Measurements from ENCODE around the gene AP4S1. TPM values are rescaled to one million over a fixed set of nuclear protein-coding genes. Genes with fewer than 3 reads are reported as not detected.
"Not testable (repeated sequence)": the region's sequence is repeated elsewhere in the genome, so short reads cannot be mapped to it uniquely, and the experiment has no call there.

Gene AP4S1
- total RNA-seq, 1 donor from 2014 or later = 7.1 TPM

DNA sequence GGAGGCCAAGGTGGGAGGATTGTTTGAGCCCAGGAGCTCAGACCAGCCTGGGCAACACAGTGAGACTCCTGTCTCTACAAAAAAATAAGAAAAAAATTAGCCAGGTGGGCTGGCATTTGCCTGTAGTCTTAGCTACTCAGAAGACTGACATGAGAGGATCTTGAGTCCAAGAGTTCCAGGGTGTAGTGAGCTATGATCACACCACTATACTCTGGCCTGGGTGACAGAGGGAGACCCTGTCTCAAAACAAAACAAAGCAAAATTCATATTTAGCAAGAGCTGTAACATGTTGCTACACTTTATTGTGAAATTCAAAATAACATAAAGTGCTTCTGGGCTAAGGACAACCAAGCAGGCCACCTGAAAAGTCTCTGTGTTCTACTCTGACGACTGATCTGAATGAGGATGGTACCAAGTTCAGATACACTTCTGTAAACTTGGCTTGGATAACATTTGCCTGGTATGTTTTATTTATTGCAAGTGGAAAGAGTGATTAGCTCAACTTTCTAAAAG is 12.3 kb downstream of the AP4S1 start:
- ATAC-seq = no peak

DNA sequence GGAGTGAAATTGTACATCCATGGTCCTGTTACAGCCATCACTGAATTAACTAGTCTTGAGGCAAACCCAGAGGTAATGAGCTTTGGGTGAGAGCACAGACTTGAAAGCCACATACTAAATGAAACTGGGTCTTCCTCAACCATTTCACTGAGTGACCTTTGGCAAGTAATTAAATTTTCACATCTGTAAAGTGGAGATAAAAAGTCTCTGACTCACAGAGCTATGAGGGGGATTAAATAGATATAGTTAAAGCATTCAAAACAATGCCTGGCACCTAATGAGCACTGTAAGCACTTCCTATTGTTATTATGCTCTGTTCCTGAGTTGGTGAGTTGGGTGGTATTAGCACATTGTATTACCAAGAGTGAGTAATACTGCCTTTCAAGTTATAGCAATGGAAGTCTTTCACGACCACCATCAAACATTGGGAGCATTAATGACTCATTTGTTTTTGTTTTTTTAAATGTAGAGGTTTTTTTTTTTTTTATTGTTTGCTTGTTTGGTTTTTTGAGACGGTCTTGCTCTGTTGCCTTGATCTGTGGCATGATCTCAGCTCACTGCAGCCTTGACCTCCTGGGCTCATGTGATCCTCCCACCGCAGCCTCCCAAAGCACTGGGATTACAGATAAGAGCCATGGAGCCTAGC is 13.2 kb downstream of the AP4S1 start:
- intact Hi-C loops (cut with DNase I) = no loop called here
- Histone ChIP-seq H3K4me1 (no peaks in the 10 kb centered on the region), H3K27ac (no peak overlapping the region), H3K4me3 (no peak overlapping the region), H3K27me3 (no peaks in the 10 kb centered on the region), H3K9me3 (no peaks in the 10 kb centered on the region), H3K36me3 (no peaks in the 10 kb centered on the region)
- no peak for DNase-seq
- TF ChIP-seq, protein P1, sequence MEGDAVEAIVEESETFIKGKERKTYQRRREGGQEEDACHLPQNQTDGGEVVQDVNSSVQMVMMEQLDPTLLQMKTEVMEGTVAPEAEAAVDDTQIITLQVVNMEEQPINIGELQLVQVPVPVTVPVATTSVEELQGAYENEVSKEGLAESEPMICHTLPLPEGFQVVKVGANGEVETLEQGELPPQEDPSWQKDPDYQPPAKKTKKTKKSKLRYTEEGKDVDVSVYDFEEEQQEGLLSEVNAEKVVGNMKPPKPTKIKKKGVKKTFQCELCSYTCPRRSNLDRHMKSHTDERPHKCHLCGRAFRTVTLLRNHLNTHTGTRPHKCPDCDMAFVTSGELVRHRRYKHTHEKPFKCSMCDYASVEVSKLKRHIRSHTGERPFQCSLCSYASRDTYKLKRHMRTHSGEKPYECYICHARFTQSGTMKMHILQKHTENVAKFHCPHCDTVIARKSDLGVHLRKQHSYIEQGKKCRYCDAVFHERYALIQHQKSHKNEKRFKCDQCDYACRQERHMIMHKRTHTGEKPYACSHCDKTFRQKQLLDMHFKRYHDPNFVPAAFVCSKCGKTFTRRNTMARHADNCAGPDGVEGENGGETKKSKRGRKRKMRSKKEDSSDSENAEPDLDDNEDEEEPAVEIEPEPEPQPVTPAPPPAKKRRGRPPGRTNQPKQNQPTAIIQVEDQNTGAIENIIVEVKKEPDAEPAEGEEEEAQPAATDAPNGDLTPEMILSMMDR (IDR thresholded peaks at IDR 0.05) = no peak
- no peak for ATAC-seq

More for the DNA sequence above, 12.3 kb downstream of the AP4S1 start:
- intact Hi-C loops (cut with DNase I) = no loop called here
- Histone ChIP-seq H3K36me3 (no peaks in the 10 kb centered on the region), H3K27me3 (no peaks in the 10 kb centered on the region), H3K27ac (no peak overlapping the region), H3K4me1 (no peaks in the 10 kb centered on the region), H3K4me3 (no peak overlapping the region), H3K9me3 (no peaks in the 10 kb centered on the region)
- DNase-seq = no peak
- TF ChIP-seq, protein P1 (IDR thresholded peaks at IDR 0.05) = no peak

DNA sequence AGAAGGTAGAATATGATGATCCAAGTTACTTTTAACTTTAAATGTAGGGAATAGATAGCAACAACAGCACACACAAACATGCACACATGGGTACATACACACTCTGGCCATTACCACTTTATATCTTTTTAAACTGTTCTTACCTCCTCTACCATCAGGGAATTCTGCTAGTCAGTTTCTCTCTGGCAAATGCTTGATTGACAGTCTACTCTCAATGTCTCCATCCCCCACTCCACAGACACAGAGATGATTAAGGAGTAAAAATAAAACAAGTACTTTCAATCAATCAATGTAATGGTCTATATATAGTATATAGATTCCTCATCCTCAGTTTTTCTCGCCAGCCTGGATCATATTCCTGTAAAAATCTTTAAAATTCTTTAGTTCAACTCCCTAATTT is 16.9 kb downstream of the AP4S1 start:
- H3K27ac ChIP-seq = no peak overlapping the region
- no peak for DNase-seq
- no peak overlapping the region for H3K4me3 ChIP-seq
- H3K4me1 ChIP-seq = no peaks in the 10 kb centered on the region
- TF ChIP-seq, protein P1 (IDR thresholded peaks at IDR 0.05) = no peak
- ATAC-seq = no peak
- H3K36me3 ChIP-seq = no peaks in the 10 kb centered on the region
- H3K27me3 ChIP-seq = no peaks in the 10 kb centered on the region
- H3K9me3 ChIP-seq = no peaks in the 10 kb centered on the region
- intact Hi-C loops (cut with DNase I) = no loop called here

DNA sequence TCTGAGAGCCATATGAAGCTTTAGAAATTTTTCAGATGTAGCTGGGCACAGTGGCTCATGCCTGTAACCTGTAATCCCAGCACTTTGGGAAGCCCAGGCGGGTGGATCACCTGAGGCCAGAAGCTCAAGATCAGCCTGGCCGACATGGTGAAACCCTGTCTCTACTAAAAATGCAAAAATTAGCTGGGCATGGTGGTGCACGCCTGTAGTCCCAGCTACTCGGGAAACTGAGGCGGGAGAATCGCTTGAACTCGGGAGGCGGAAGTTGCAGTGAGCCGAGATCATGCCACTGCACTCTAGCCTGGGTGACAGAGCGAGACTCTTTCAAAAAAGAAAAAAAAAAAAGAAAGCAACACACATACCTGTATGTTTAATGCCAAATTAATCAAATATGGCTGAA is 17.4 kb downstream of the AP4S1 start:
- ATAC-seq; H3K27ac ChIP-seq; H3K4me1 ChIP-seq; H3K9me3 ChIP-seq; H3K27me3 ChIP-seq; H3K36me3 ChIP-seq; intact Hi-C loops (cut with DNase I); DNase-seq; H3K4me3 ChIP-seq: not testable (repeated sequence)

DNA sequence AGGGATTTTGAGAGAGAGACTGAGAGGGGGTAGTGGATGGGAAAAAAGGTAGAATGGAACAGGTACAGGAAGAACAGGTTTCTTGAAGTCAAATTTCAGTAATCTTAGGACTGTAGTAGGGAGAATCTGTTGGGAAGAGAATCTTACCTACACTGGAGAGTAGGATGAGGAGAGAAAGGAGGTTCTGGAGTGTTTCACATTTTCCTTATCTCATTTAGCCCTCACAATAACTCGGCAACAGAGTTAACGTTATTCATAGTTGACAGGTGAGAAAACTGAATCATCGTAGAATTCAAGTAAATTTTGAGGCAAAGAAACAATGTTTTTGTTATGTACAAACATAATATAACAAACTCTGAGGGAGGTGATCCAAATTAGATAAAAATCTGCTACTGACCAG is 17.9 kb downstream of the AP4S1 start:
- TF ChIP-seq, protein P1 (IDR thresholded peaks at IDR 0.05) = no peak
- no peak overlapping the region for H3K4me3 ChIP-seq
- H3K27ac ChIP-seq = no peak overlapping the region
- H3K36me3 ChIP-seq = no peaks in the 10 kb centered on the region
- H3K27me3 ChIP-seq = no peaks in the 10 kb centered on the region
- no peaks in the 10 kb centered on the region for H3K9me3 ChIP-seq
- ATAC-seq (no peak), DNase-seq (no peak)
- no peaks in the 10 kb centered on the region for H3K4me1 ChIP-seq
- intact Hi-C loops (cut with DNase I) = no loop called here

DNA sequence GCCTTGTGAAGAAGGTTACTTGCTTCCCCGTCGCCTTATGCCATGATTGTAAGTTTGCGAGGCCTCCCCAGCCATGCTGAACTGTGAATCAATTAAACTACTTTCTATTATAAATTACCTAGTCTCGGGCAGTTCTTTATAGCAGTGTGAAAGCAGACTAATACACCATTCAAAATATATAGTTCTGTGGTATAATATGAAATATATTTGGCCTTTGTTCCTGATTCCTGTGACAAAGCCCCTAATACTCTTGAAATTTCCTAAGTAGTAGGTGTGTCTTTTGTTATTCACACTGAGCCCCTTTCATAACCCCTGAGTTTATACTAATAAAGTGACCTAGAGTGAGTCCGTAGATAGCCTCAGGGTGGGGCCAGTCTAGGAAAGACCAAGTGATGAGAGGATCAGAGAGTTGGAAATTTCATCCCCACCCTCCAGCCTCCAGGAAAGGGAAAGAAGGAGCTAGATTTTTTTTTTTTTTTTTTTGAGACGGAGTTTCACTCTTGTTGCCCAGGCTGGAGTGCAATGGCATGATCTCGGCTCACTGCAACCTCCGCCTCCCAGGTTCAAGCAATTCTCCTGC is 20.1 kb downstream of the AP4S1 start:
- intact Hi-C loops (cut with DNase I) = no loop called here
- Histone ChIP-seq H3K4me3 (no peak overlapping the region), H3K4me1 (peaks cover 4% of the 10 kb centered on the region), H3K27me3 (no peaks in the 10 kb centered on the region), H3K36me3 (no peaks in the 10 kb centered on the region), H3K27ac (no peak overlapping the region), H3K9me3 (no peaks in the 10 kb centered on the region)
- no peak for ATAC-seq
- no peak for DNase-seq
- TF ChIP-seq, protein P1 (IDR thresholded peaks at IDR 0.05) = no peak

Data from upper lobe of right lung (tissue), 1 donor.